GM18873 (cell line): ENCODE data around the gene NIM1K.
"Not testable (repeated sequence)": the region's sequence is repeated elsewhere in the genome, so short reads cannot be mapped to it uniquely, and the experiment has no call there.

Source experiments
- ATAC-seq: cut with Tn5 transposase; IDR thresholded peaks from one replicate; pipeline ENCODE4 v1.9.1; 2021; ENCODE audit warnings: mild to moderate bottlenecking, moderate library complexity, moderate number of reproducible peaks; ENCODE audit not compliant: unreplicated experiment, low FRiP score

NIM1K gene

GRCh38 chr5:43183101-43183500 is 8.9 kb upstream of the NIM1K start:
- not testable (repeated sequence) for ATAC-seq

- no peak for ATAC-seq
Observed at GRCh38 chr5:43190755-43191603, 1.0 kb upstream of the NIM1K start.

- ATAC-seq = peak; percentile 22
Observed at GRCh38 chr5:43192558-43193180, 644 bp downstream of the NIM1K start.

GRCh38 chr5:43193181-43193893 is 1.3 kb downstream of the NIM1K start:
- ATAC-seq = peak; percentile 59

GRCh38 chr5:43193894-43194265 is 1.9 kb downstream of the NIM1K start:
- no peak for ATAC-seq

GRCh38 chr5:43195670-43196265 is 3.7 kb downstream of the NIM1K start:
- ATAC-seq = no peak

GRCh38 chr5:43197535-43197934 is 5.5 kb downstream of the NIM1K start:
- no peak for ATAC-seq

- ATAC-seq = not testable (repeated sequence)
Observed at GRCh38 chr5:43201442-43201841, 9.4 kb downstream of the NIM1K start.

GRCh38 chr5:43202380-43202779 is 10.4 kb downstream of the NIM1K start:
- ATAC-seq = no peak

- no peak for ATAC-seq
Observed at GRCh38 chr5:43203373-43203772, 11.3 kb downstream of the NIM1K start.

GRCh38 chr5:43204958-43205357 is 12.9 kb downstream of the NIM1K start:
- ATAC-seq = no peak

GRCh38 chr5:43207601-43208000 is 15.6 kb downstream of the NIM1K start:
- no peak for ATAC-seq

- no peak for ATAC-seq
Observed at GRCh38 chr5:43208658-43209057, 16.6 kb downstream of the NIM1K start.

- ATAC-seq = no peak
Observed at GRCh38 chr5:43209060-43209459, 17.0 kb downstream of the NIM1K start.

- no peak for ATAC-seq
Observed at GRCh38 chr5:43209833-43210232, 17.8 kb downstream of the NIM1K start.

GRCh38 chr5:43210570-43210969 is 18.5 kb downstream of the NIM1K start:
- no peak for ATAC-seq

GRCh38 chr5:43213951-43214350 is 21.9 kb downstream of the NIM1K start:
- ATAC-seq = no peak

- no peak for ATAC-seq
Observed at GRCh38 chr5:43215073-43215631, 23.1 kb downstream of the NIM1K start.

GRCh38 chr5:43216941-43217340 is 24.9 kb downstream of the NIM1K start:
- no peak for ATAC-seq

- no peak for ATAC-seq
Observed at GRCh38 chr5:43219120-43219519, 27.1 kb downstream of the NIM1K start.

GRCh38 chr5:43221502-43221901 is 29.5 kb downstream of the NIM1K start:
- ATAC-seq = no peak
